IMR-90 (cell line): ENCODE data around the gene STK33.

ENCODE experiments used
- CEBPB ChIP-seq: IDR thresholded peaks from 2 replicates; pipeline ENCODE4 v1.6.1; 2012; ENCODE audit warnings: low read depth, low read length, improper control_type of control experiment
- CHD1 ChIP-seq: IDR thresholded peaks from 2 replicates; pipeline ENCODE4 v1.6.1; 2012; ENCODE audit warnings: low read depth, low read length, improper control_type of control experiment
- MAFK ChIP-seq: IDR thresholded peaks from 2 replicates; pipeline ENCODE4 v1.6.1; 2012; ENCODE audit warnings: low read depth, low read length, improper control_type of control experiment
- MXI1 ChIP-seq: IDR thresholded peaks from 2 replicates; pipeline ENCODE4 v1.6.1; 2012; ENCODE audit warnings: low read depth, mild to moderate bottlenecking, low read length, moderate library complexity, borderline replicate concordance
- NFE2L2 ChIP-seq: fragments of 150-350 bp; IDR thresholded peaks from 2 replicates; pipeline ENCODE4 v1.6.1; 2016; ENCODE audit warnings: low read depth, mild to moderate bottlenecking, low read length
- POLR2A ChIP-seq: IDR thresholded peaks from 2 replicates; pipeline ENCODE4 v1.6.1; 2012; ENCODE audit warnings: mild to moderate bottlenecking, low read depth, low read length
- RAD21 ChIP-seq: IDR thresholded peaks from 2 replicates; pipeline ENCODE4 v1.6.1; 2012; ENCODE audit warnings: low read length, improper control_type of control experiment
- RFX5 ChIP-seq: IDR thresholded peaks from 2 replicates; pipeline ENCODE4 v1.8.0; 2012; ENCODE audit warnings: low read depth, mild to moderate bottlenecking, low read length, moderate library complexity
- SMC3 ChIP-seq: fragments of 150-350 bp; IDR thresholded peaks from 2 replicates; pipeline ENCODE4 v1.6.1; 2016; ENCODE audit warnings: low read depth, mild to moderate bottlenecking, antibody characterized with exemption, low read length, moderate library complexity
- TF ChIP-seq, protein P1 (sequence below): conservative IDR thresholded peaks from 2 replicates; pipeline ENCODE4 v1.5.1; 2012; ENCODE audit warnings: mild to moderate bottlenecking, low read depth, low read length, improper control_type of control experiment

DNA sequence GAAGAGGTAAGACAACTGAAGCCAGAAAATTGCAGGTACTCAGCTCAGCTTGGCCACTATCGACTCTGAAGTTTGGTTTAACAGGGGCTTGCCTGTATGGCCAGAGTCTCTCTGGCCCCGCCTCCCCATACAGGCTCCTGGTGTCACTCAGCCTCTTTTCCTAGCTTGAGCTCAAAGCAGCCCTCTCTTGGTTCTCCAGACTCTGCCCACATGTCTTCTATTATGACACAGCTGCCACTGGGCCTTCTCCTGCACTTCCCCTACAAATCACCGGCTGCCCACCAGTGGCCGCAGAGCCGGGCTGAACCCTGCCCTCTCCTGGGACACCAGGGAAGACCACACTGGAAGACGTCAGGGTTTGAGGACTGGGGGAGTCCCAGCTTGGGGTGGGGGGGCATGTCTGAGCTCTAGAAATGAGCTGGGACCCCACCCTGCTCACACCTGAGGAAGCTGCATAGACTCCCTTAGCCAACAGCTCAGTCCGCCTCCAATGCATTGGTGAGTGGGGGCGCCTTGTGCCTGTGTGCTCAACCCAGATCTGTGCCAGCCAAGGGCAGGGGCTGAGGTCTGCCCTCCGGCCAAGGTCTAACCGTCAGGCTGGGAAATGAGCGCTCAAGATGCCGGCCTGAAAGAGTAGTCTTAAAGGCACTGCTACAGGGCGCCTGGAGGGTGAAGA, 236.0 kb downstream of the STK33 start:
- TF ChIP-seq NFE2L2 (no peak), SMC3 (no peak), RAD21 (no peak), CEBPB (no peak), POLR2A (no peak), CHD1 (no peak), MXI1 (no peak), RFX5 (no peak), MAFK (no peak)
- TF ChIP-seq, protein P1, sequence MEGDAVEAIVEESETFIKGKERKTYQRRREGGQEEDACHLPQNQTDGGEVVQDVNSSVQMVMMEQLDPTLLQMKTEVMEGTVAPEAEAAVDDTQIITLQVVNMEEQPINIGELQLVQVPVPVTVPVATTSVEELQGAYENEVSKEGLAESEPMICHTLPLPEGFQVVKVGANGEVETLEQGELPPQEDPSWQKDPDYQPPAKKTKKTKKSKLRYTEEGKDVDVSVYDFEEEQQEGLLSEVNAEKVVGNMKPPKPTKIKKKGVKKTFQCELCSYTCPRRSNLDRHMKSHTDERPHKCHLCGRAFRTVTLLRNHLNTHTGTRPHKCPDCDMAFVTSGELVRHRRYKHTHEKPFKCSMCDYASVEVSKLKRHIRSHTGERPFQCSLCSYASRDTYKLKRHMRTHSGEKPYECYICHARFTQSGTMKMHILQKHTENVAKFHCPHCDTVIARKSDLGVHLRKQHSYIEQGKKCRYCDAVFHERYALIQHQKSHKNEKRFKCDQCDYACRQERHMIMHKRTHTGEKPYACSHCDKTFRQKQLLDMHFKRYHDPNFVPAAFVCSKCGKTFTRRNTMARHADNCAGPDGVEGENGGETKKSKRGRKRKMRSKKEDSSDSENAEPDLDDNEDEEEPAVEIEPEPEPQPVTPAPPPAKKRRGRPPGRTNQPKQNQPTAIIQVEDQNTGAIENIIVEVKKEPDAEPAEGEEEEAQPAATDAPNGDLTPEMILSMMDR: no peak
